GM23338 (cell line): ENCODE results near the gene ICAM4. TPM values are rescaled to one million over a fixed set of nuclear protein-coding genes. Genes with fewer than 3 reads are reported as not detected.

ENCODE experiments used
- ATAC-seq: fragments of 200-7000 bp; cut with Tn5 transposase; 3 replicates; pipeline ENCODE4 v1.9.1; 2020
- DNase-seq: peaks from one replicate; pipeline ENCODE4 v3.0.0-alpha.2; 2015; ENCODE audit warnings: low spot score
- H2AFZ ChIP-seq: fragments of 200-600 bp; sonication (generic); 2 replicates; pipeline ENCODE4 v1.8.0; 2016; ENCODE audit warnings: antibody characterized with exemption, mild to moderate bottlenecking, moderate library complexity
- H3F3A ChIP-seq: fragments of 200-600 bp; sonication (generic); replicated peaks from 2 replicates; pipeline ENCODE4 v1.8.0; 2017; ENCODE audit warnings: antibody characterized with exemption, mixed run types, low read depth
- H3K27ac ChIP-seq: fragments of 200-600 bp; sonication (generic); 2 replicates; pipeline ENCODE4 v1.6.1; 2016; ENCODE audit warnings: low read depth
- H3K27me3 ChIP-seq: fragments of 200-600 bp; sonication (generic); 2 replicates; pipeline ENCODE4 v1.8.0; 2016; ENCODE audit warnings: mild to moderate bottlenecking, mixed run types, moderate library complexity; ENCODE audit not compliant: insufficient read depth
- H3K36me3 ChIP-seq: fragments of 200-600 bp; sonication (generic); 2 replicates; pipeline ENCODE4 v1.8.0; 2016; ENCODE audit warnings: mild to moderate bottlenecking; ENCODE audit not compliant: insufficient read depth
- H3K4me1 ChIP-seq: fragments of 200-600 bp; sonication (generic); 2 replicates; pipeline ENCODE4 v1.8.0; 2016; ENCODE audit warnings: mild to moderate bottlenecking, moderate library complexity; ENCODE audit not compliant: insufficient read depth
- H3K4me2 ChIP-seq: fragments of 200-600 bp; sonication (generic); 2 replicates; pipeline ENCODE4 v1.7.1; 2017; ENCODE audit warnings: mixed run types
- H3K4me3 ChIP-seq: fragments of 200-600 bp; sonication (generic); 2 replicates; pipeline ENCODE4 v1.6.1; 2016; ENCODE audit warnings: mixed run types
- H3K79me2 ChIP-seq: fragments of 200-600 bp; sonication (generic); replicated peaks from 2 replicates; pipeline ENCODE4 v1.8.0; 2017; ENCODE audit warnings: mild to moderate bottlenecking; ENCODE audit not compliant: insufficient read depth
- H3K9me2 ChIP-seq: fragments of 200-600 bp; sonication (generic); 2 replicates; pipeline ENCODE4 v1.8.0; 2017; ENCODE audit not compliant: insufficient read depth
- H4K20me1 ChIP-seq: fragments of 200-600 bp; sonication (generic); replicated peaks from 2 replicates; pipeline ENCODE4 v1.8.0; 2017; ENCODE audit warnings: mild to moderate bottlenecking; ENCODE audit not compliant: insufficient read depth
- H3K27ac Mint-ChIP-seq: 2 replicates; pipeline ENCODE4 v1.8.0; 2020; ENCODE audit warnings: inconsistent platforms, mild to moderate bottlenecking, moderate library complexity, mixed read lengths
- H3K27me3 Mint-ChIP-seq: 3 replicates; pipeline ENCODE4 v1.8.0; 2022; ENCODE audit warnings: low read depth, mild to moderate bottlenecking, moderate library complexity, mixed read lengths, inconsistent platforms; ENCODE audit not compliant: insufficient read depth, poor library complexity
- H3K36me3 Mint-ChIP-seq: 3 replicates; pipeline ENCODE4 v1.8.0; 2021; ENCODE audit warnings: low read depth, mild to moderate bottlenecking, inconsistent platforms, moderate library complexity, mixed read lengths
- H3K4me1 Mint-ChIP-seq: 3 replicates; pipeline ENCODE4 v1.8.0; 2020; ENCODE audit warnings: mild to moderate bottlenecking, inconsistent platforms, mixed read lengths
- H3K4me3 Mint-ChIP-seq: 3 replicates; pipeline ENCODE4 v1.8.0; 2021; ENCODE audit warnings: moderate library complexity, mild to moderate bottlenecking, inconsistent platforms, mixed read lengths
- H3K9me3 Mint-ChIP-seq: 3 replicates; pipeline ENCODE4 v1.8.0; 2020; ENCODE audit warnings: moderate library complexity, mild to moderate bottlenecking, inconsistent platforms, mixed read lengths
- CREB1 ChIP-seq: fragments of 250-450 bp; sonication (Bioruptor Pico); IDR thresholded peaks from 2 replicates; pipeline ENCODE4 v1.5.0; 2020; ENCODE audit warnings: low read depth, mild to moderate bottlenecking, moderate library complexity
- EZH2 ChIP-seq: fragments of 200-600 bp; sonication (generic); IDR thresholded peaks from one replicate; pipeline ENCODE4 v1.8.0; 2017; ENCODE audit warnings: antibody characterized with exemption, mild to moderate bottlenecking, low read depth; ENCODE audit not compliant: unreplicated experiment
- EZH2phosphoT487 ChIP-seq: fragments of 200-600 bp; sonication (generic); IDR thresholded peaks from one replicate; pipeline ENCODE4 v1.8.1; 2018; ENCODE audit warnings: antibody characterized with exemption; ENCODE audit not compliant: unreplicated experiment
- JUNB ChIP-seq: IDR thresholded peaks from one replicate; pipeline ENCODE4 v1.6.1; 2016; ENCODE audit warnings: antibody characterized with exemption; ENCODE audit not compliant: unreplicated experiment
- NANOG ChIP-seq: IDR thresholded peaks from 2 replicates; pipeline ENCODE4 v1.6.1; 2016; ENCODE audit warnings: antibody characterized with exemption, borderline replicate concordance
- POLR2AphosphoS5 ChIP-seq: IDR thresholded peaks from 2 replicates; pipeline ENCODE4 v1.6.1; 2016; ENCODE audit warnings: antibody characterized with exemption, low read depth
- STAT1 ChIP-seq: IDR thresholded peaks from one replicate; pipeline ENCODE4 v1.6.1; 2016; ENCODE audit warnings: antibody characterized with exemption; ENCODE audit not compliant: unreplicated experiment
- ZNF114 ChIP-seq: fragments of 250-450 bp; sonication (Bioruptor Pico); IDR thresholded peaks from 2 replicates; pipeline ENCODE4 v1.5.0; 2020; ENCODE audit warnings: mild to moderate bottlenecking, moderate library complexity
- ZNF331 ChIP-seq: fragments of 250-450 bp; sonication (Bioruptor Pico); IDR thresholded peaks from 2 replicates; pipeline ENCODE4 v1.5.0; 2020; ENCODE audit warnings: low read depth, mild to moderate bottlenecking, moderate library complexity
- polyA plus RNA-seq: library from polyadenylated mRNA; unstranded; fragments of >200 nt; fragmentation: Nextera tagmentation; extraction: Ambion mirVana; gene quantifications from 2 replicates; pipeline ENCODE4 v1.2.1, GENCODE V29; 2016
- total RNA-seq: library from RNA; depleted of rRNA; stranded (reverse); fragments of >200 nt; shearing (Covaris generic); gene quantifications from 2 replicates; pipeline ENCODE4 v1.2.3, GENCODE V29; 2014
- TF ChIP-seq, protein P1 (sequence below), 2 experiments: fragments of 200-600 bp in 1 of 2; sonication (generic) in 1 of 2; conservative IDR thresholded peaks; 2 replicates each; pipeline versions ENCODE4 v1.5.1 to v1.6.1; 2016 to 2017; ENCODE audit warnings: antibody characterized with exemption in 2 of 2, low read depth in 2 of 2, mild to moderate bottlenecking in 2 of 2, moderate library complexity in 1 of 2
- TF ChIP-seq, protein P2 (sequence below): IDR thresholded peaks from one replicate; pipeline ENCODE4 v1.6.1; 2018; ENCODE audit warnings: antibody characterized with exemption; ENCODE audit not compliant: unreplicated experiment
- TF ChIP-seq, protein P3 (sequence below): IDR thresholded peaks from 2 replicates; pipeline ENCODE4 v1.6.1; 2016; ENCODE audit warnings: antibody characterized with exemption
- TF ChIP-seq, protein P4 (sequence below): fragments of 250-450 bp; sonication (Bioruptor Pico); IDR thresholded peaks from 2 replicates; pipeline ENCODE4 v1.5.0; 2020; ENCODE audit warnings: mild to moderate bottlenecking, moderate library complexity

The ICAM4 gene
- total and polyA plus RNA-seq, 2 experiments from 2014 or later = 0.81 to 1.0 TPM

DNA sequence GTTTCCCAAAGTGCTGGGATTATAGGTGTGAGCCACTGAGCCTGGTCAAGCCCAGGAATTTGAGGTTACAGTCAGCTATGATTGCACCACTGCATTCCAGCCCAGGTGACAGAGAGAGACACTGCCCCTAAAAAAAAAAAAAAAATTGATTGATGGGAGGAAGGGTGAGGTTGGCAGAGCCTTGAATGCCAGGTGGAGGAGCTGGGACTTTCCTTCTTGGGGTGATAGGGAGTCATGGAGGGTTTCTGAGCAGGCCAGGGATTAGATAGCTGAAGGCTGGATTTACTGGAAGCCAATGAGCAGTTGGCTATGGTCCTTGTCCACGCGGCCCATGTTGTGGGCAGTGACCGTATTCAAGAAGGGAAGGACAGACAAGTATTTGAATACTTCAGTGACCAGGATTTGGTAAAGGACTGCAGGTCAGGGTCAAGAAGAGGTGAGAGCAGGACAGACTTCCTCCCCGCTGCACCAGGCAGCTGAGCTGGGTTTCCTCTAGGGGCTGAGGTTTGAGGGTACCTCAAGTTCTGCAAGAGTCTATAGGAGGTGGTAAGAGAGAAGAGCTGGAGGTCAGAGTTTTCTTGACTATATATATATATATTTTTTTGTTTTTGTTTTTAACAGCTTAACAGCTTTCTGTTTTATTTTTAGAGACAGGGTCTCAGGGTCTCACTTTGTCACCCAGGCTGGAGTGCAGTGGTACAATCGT lies 6.9 kb upstream of the ICAM4 start:
- ATAC-seq (no peak), DNase-seq (no peak)

More for the DNA sequence above, 6.9 kb upstream of the ICAM4 start:
- no peaks in the 10 kb centered on the region for H3K36me3 ChIP-seq
- no peak overlapping the region for H3K4me3 Mint-ChIP-seq
- no peak overlapping the region for H3K27ac Mint-ChIP-seq
- peaks cover 7% of the 10 kb centered on the region; the same call in 2 of the 3 replicates for H3K36me3 Mint-ChIP-seq
- H3K4me2 ChIP-seq = no peak overlapping the region
- H3K79me2 ChIP-seq = no peaks in the 10 kb centered on the region
- H2AFZ ChIP-seq = no peak overlapping the region
- H3F3A ChIP-seq = no peaks in the 10 kb centered on the region
- no peaks in the 10 kb centered on the region for H3K9me3 Mint-ChIP-seq
- H3K9me2 ChIP-seq = no peaks in the 10 kb centered on the region
- no peaks in the 10 kb centered on the region for H3K4me1 ChIP-seq
- no peak overlapping the region for H3K27ac ChIP-seq
- TF ChIP-seq ZNF114 (CRISPR knock-in tag) (no peak), STAT1 (no peak), EZH2phosphoT487 (no peak), ZNF331 (CRISPR knock-in tag) (no peak), POLR2AphosphoS5 (no peak), CREB1 (CRISPR knock-in tag) (no peak), EZH2 (no peak), NANOG (no peak), JUNB (no peak)
- TF ChIP-seq, protein P1, sequence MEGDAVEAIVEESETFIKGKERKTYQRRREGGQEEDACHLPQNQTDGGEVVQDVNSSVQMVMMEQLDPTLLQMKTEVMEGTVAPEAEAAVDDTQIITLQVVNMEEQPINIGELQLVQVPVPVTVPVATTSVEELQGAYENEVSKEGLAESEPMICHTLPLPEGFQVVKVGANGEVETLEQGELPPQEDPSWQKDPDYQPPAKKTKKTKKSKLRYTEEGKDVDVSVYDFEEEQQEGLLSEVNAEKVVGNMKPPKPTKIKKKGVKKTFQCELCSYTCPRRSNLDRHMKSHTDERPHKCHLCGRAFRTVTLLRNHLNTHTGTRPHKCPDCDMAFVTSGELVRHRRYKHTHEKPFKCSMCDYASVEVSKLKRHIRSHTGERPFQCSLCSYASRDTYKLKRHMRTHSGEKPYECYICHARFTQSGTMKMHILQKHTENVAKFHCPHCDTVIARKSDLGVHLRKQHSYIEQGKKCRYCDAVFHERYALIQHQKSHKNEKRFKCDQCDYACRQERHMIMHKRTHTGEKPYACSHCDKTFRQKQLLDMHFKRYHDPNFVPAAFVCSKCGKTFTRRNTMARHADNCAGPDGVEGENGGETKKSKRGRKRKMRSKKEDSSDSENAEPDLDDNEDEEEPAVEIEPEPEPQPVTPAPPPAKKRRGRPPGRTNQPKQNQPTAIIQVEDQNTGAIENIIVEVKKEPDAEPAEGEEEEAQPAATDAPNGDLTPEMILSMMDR (conservative IDR thresholded peaks at IDR 0.05; ENCODE audit: low read depth in 2 of 2) = no peak
- TF ChIP-seq, protein P2, sequence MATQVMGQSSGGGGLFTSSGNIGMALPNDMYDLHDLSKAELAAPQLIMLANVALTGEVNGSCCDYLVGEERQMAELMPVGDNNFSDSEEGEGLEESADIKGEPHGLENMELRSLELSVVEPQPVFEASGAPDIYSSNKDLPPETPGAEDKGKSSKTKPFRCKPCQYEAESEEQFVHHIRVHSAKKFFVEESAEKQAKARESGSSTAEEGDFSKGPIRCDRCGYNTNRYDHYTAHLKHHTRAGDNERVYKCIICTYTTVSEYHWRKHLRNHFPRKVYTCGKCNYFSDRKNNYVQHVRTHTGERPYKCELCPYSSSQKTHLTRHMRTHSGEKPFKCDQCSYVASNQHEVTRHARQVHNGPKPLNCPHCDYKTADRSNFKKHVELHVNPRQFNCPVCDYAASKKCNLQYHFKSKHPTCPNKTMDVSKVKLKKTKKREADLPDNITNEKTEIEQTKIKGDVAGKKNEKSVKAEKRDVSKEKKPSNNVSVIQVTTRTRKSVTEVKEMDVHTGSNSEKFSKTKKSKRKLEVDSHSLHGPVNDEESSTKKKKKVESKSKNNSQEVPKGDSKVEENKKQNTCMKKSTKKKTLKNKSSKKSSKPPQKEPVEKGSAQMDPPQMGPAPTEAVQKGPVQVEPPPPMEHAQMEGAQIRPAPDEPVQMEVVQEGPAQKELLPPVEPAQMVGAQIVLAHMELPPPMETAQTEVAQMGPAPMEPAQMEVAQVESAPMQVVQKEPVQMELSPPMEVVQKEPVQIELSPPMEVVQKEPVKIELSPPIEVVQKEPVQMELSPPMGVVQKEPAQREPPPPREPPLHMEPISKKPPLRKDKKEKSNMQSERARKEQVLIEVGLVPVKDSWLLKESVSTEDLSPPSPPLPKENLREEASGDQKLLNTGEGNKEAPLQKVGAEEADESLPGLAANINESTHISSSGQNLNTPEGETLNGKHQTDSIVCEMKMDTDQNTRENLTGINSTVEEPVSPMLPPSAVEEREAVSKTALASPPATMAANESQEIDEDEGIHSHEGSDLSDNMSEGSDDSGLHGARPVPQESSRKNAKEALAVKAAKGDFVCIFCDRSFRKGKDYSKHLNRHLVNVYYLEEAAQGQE = no peak
- TF ChIP-seq, protein P3, sequence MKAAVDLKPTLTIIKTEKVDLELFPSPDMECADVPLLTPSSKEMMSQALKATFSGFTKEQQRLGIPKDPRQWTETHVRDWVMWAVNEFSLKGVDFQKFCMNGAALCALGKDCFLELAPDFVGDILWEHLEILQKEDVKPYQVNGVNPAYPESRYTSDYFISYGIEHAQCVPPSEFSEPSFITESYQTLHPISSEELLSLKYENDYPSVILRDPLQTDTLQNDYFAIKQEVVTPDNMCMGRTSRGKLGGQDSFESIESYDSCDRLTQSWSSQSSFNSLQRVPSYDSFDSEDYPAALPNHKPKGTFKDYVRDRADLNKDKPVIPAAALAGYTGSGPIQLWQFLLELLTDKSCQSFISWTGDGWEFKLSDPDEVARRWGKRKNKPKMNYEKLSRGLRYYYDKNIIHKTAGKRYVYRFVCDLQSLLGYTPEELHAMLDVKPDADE = no peak
- TF ChIP-seq, protein P4, sequence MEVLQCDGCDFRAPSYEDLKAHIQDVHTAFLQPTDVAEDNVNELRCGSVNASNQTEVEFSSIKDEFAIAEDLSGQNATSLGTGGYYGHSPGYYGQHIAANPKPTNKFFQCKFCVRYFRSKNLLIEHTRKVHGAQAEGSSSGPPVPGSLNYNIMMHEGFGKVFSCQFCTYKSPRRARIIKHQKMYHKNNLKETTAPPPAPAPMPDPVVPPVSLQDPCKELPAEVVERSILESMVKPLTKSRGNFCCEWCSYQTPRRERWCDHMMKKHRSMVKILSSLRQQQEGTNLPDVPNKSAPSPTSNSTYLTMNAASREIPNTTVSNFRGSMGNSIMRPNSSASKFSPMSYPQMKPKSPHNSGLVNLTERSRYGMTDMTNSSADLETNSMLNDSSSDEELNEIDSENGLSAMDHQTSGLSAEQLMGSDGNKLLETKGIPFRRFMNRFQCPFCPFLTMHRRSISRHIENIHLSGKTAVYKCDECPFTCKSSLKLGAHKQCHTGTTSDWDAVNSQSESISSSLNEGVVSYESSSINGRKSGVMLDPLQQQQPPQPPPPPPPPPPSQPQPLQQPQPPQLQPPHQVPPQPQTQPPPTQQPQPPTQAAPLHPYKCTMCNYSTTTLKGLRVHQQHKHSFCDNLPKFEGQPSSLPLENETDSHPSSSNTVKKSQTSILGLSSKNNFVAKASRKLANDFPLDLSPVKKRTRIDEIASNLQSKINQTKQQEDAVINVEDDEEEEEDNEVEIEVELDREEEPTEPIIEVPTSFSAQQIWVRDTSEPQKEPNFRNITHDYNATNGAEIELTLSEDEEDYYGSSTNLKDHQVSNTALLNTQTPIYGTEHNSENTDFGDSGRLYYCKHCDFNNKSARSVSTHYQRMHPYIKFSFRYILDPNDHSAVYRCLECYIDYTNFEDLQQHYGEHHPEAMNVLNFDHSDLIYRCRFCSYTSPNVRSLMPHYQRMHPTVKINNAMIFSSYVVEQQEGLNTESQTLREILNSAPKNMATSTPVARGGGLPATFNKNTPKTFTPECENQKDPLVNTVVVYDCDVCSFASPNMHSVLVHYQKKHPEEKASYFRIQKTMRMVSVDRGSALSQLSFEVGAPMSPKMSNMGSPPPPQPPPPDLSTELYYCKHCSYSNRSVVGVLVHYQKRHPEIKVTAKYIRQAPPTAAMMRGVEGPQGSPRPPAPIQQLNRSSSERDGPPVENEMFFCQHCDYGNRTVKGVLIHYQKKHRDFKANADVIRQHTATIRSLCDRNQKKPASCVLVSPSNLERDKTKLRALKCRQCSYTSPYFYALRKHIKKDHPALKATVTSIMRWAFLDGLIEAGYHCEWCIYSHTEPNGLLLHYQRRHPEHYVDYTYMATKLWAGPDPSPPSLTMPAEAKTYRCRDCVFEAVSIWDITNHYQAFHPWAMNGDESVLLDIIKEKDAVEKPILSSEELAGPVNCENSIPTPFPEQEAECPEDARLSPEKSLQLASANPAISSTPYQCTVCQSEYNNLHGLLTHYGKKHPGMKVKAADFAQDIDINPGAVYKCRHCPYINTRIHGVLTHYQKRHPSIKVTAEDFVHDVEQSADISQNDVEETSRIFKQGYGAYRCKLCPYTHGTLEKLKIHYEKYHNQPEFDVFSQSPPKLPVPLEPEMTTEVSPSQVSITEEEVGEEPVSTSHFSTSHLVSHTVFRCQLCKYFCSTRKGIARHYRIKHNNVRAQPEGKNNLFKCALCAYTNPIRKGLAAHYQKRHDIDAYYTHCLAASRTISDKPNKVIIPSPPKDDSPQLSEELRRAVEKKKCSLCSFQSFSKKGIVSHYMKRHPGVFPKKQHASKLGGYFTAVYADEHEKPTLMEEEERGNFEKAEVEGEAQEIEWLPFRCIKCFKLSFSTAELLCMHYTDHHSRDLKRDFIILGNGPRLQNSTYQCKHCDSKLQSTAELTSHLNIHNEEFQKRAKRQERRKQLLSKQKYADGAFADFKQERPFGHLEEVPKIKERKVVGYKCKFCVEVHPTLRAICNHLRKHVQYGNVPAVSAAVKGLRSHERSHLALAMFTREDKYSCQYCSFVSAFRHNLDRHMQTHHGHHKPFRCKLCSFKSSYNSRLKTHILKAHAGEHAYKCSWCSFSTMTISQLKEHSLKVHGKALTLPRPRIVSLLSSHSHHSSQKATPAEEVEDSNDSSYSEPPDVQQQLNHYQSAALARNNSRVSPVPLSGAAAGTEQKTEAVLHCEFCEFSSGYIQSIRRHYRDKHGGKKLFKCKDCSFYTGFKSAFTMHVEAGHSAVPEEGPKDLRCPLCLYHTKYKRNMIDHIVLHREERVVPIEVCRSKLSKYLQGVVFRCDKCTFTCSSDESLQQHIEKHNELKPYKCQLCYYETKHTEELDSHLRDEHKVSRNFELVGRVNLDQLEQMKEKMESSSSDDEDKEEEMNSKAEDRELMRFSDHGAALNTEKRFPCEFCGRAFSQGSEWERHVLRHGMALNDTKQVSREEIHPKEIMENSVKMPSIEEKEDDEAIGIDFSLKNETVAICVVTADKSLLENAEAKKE (CRISPR knock-in tag) = no peak
- H3K27me3 ChIP-seq = no peaks in the 10 kb centered on the region
- H4K20me1 ChIP-seq = peaks cover 6% of the 10 kb centered on the region; the same call in 1 of the 2 replicates
- 0 out of 3 replicates have a peak, but pooled peaks cover 4% of the 10 kb centered on the region for H3K4me1 Mint-ChIP-seq
- H3K4me3 ChIP-seq = no peak overlapping the region
- H3K27me3 Mint-ChIP-seq = peaks cover 2% of the 10 kb centered on the region
